ENCODE data around the gene SELENOF. TPM values are rescaled to one million over a fixed set of nuclear protein-coding genes. Genes with fewer than 3 reads are reported as not detected.

SELENOF gene
- total and polyA plus RNA-seq, 2 of the 13 experiments (the other 11 are each of a cell fraction or from before 2014, with no cell fraction given) = 133 to 163 TPM

- intact Hi-C loops (cut with micrococcal nuclease; ENCODE audit: unreplicated experiment) = no loop called here
- CTCF ChIA-PET (ENCODE audit: low intra/inter-chr PET ratio, low total read pairs) = no interaction called here
- no peak for DNase-seq (ENCODE audit: low spot score)
- in situ Hi-C loops (cut with HindIII; ENCODE audit: extremely low pct_ligation_motif_present, low pct_unique_long_range_greater_than_20kb) = no loop called here
- BruUV-seq (replicated peaks) = no TSS peak
- ATAC-seq = no peak
- POLR2A ChIA-PET = no interaction called here
- H3K36me3 ChIP-seq (replicated peaks in 1 of 2; ENCODE audit: control insufficient read depth in 1 of 2, insufficient read depth in 2 of 2, low read length in 2 of 2) = peaks cover 0 to 1% of the 10 kb centered on the region in 2 experiments; a peak in 1 of 5 replicates
- H3K4me3 ChIP-seq (replicated peaks in 1 of 3; ENCODE audit: insufficient read depth in 1 of 3, low read depth in 2 of 3, low read length in 3 of 3) = no peak overlapping the region
- H2AFZ ChIP-seq (ENCODE audit: low read length) = no peak overlapping the region
- no peak for FAIRE-seq
- H3K27ac ChIP-seq (ENCODE audit: extremely low read length, insufficient read depth, low read length) = no peak overlapping the region
- TF ChIP-seq ARID4A (CRISPR knock-in tag; IDR thresholded peaks at IDR 0.05; ENCODE audit: borderline replicate concordance) (no peak), ZNF280D (CRISPR knock-in tag; IDR thresholded peaks at IDR 0.05) (peak; percentile 45; the same call in 1 of the 2 replicates), TFE3 (CRISPR knock-in tag; IDR thresholded peaks at IDR 0.05) (no peak)
- H3K9me3 ChIP-seq (ENCODE audit: low read length) = peaks cover 50% of the 10 kb centered on the region
- no peaks in the 10 kb centered on the region for H3K27me3 ChIP-seq (ENCODE audit: control insufficient read depth in 1 of 2, insufficient read depth in 2 of 2, low read length in 2 of 2)
- H3K79me2 ChIP-seq (ENCODE audit: insufficient read depth, low read length) = peaks cover 99% of the 10 kb centered on the region
- no peak overlapping the region for H3K4me2 ChIP-seq (ENCODE audit: low read depth, low read length)
- H3K9ac ChIP-seq (ENCODE audit: insufficient read depth, low read depth, low read length) = no peak overlapping the region
- H3K4me1 ChIP-seq (ENCODE audit: insufficient read depth, low read length) = peaks cover 48% of the 10 kb centered on the region
- 88% methylated on average over 6 of the region's 8 CpGs for WGBS (ENCODE audit: low lambda C conversion rate)
- H4K20me1 ChIP-seq (ENCODE audit: insufficient read depth, low read length) = no peaks in the 10 kb centered on the region; the same call in 1 of the 2 replicates
These were observed 10.5 kb upstream of the SELENOF start for GRCh38 chr1:86924324-86924960.
